ENCODE data around the gene ANKRD13D.
A peak's percentile ranks its signal among the peaks of the same experiment; 100 is the strongest.

ANKRD13D gene

DNA sequence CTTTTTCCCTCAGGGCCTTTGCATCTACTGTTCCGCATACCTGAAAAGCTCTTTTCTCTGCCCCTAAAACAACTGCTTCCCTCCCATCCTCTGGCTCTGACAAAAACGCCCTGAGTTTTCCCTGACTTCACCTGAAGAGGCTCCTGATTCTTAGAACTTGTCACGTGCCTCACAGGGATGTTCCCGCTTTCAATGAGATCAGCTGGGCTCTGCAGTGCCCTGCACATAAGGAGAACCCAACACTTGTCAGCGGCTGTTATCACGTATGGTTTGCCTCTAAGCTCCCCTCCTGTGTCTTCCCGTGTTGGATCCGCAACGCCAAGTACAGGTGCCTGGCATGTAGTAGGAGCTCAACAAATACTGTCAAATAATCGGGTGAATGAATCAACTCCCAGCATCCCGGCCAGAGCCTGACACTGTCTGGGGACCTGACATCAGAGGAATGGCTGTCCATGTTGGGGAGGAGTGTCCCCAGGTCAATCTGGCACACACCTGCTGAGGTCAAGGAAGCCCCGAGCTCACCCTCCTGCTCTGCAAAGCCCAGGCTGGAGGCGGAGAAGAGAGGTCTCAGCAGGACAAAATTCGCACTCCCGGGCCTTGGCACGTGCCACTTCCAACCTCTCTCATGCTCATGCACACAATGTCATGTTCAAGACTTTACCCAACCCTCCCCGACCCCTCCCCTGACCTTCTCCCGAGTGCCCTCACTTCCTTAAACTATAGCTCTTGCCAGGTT, 27.0 kb upstream of the ANKRD13D start:
- DNase-seq = no peak

DNA sequence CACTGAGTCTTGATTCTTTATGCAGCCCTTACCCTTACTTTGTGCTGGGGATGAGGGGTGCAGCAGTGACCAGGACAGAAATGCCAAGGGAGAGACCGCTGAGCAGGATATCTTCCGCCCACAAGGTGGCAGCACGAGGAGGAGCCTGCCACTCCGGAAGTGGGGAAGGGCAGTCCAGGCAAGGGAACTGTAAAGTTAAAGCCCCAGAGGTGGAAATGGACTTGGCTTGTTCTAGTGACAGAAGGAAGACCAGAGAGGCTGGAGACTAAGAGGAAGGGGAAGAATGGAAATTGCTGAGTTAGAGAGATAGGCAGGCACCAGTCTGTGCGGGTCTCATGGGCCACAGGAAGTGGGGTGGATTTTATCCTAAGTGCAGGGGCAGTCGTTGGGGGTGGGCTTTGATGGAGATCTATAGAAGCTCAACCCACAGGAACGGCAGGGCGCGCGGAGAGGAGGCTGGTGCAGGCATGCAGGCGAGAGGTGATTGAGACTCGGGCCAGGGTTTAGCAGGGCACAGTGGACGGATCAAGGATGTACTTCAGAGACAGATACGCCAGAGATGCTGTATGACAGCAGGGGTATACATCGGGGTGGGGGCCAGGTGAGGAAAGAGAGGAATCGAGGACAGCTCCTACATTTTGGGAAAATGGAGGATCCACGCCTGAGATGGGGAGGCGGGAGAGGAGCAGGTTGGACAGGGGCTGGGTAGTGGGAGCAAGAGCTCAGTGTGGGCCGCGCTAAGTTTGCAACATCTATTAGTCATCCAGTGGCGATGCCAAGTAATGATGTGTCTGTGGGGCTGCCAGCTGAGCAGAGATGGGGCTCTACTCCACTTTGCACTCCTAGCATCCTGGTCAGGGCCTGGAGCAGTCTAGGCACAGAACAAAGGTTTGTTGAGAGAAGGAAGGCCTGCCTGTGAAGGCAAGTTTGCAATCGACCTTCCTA, 26.1 kb upstream of the ANKRD13D start:
- DNase-seq = peak; percentile 77

- DNase-seq = no peak
These were observed 24.8 kb upstream of the ANKRD13D start for GRCh38 chr11:67264260-67264659.

GRCh38 chr11:67264877-67265632, 24.0 kb upstream of the ANKRD13D start:
- DNase-seq = no peak

GRCh38 chr11:67265633-67266448, 23.3 kb upstream of the ANKRD13D start:
- peak; percentile 55 for DNase-seq

GRCh38 chr11:67266449-67267187, 22.5 kb upstream of the ANKRD13D start, which contains the start of gene GRK2:
TSS of gene GRK2 (plus strand) at chr11:67266473. CDS start at chr11:67266700, 227 bp downstream.
- DNase-seq = peak; percentile 50

DNA sequence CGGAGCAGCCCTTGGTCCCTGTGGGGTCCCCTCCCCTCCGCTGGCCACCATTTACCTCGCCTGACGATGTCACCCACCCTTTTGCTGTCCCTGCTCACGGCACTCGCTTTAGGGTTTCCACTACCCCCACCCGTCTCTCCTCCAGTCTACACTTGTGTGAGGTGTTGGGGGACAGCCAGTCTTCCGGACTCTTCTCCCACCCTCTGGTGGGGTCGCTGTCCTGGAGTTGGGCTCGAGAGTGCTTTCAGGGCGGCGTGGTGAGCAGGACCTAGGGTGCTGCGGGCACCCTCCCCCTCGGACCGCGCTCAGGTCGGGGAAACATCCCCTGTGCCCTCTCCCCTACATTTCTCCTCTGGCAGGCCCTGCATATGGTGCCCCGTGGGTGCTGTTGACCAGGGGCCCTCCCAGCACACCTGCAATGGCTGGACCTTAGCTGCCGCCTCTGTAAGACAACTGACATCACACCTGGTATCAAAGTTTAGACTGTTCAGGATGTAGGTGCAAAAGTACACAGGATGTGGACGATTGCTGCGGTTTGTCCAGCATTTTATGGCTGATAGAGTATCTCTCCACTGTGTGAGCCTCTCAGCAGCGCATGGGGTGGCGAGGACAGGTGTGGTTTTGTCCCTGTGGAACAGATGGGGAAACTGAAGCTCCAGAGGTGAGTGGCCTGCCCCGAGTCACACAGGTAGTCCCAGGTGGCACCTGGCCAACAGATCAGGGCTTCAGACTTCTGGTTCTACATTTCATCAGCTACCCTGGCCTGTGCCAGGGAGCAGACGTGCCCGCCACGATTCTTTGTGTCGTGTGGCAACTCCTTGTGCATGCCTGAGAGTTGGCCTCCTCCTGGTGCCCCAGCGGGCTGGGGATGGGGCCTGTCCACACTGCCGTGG, 21.7 kb upstream of the ANKRD13D start:
- DNase-seq = no peak

DNA sequence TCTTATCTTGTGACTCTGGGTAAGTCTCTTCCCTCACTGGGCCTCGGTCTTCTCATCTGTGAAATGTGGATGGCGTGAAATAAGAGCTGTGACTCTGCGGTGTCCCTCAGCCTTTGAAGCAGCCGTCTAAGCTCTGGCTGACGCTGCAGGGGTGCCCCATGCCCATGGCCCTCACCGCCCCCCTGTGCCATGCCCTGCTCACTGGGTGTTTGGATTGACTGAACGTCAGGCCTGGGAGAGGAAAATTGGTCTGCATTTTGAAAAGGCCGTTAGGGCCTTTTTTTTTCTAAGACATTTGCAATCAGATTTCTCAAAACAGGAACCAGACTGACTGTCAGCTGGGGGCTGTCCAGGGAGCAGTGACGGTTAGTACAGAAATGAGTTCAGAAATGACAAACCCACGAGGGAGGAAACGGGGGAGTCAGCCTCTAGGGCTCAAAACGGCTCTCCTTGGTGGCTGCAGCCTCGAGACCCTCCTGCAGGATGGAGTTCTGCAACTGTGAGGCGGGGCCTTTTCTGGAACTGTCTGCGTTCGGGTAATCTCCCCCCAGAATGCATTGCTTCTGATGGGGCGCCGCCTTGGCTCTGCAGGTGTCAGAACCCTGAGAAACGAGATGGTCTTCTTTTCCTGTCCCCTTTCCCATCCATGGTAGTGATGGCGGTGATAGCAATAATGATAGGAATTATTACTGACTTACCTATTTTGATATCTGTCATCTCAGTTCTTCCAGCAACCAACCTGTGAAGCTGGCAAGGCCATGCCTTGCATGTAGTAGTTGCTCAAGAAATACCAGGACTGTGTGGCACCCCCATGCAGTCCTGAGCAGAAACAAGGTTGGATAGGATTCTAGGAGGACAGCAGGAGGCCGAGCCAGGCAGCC, 20.8 kb upstream of the ANKRD13D start:
- DNase-seq = no peak

DNA sequence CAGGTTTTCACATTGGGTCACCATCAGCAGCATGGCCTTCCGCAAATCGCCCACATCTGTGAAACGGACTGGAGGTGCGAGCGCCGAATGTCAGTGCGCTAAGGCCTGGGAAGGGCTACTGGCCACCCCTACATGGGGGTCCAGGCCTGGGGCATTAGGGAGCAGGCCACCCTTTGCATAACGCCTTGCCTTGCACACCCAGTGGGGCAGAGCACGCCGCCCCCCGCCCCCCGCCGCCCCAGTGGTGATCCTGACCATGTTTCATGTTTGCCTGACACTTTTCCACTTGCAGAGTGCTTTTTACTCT, 20.2 kb upstream of the ANKRD13D start:
- DNase-seq = no peak

- DNase-seq = no peak
These were observed 19.5 kb upstream of the ANKRD13D start for GRCh38 chr11:67269401-67270255.

- DNase-seq = peak; percentile 16
These were observed 18.6 kb upstream of the ANKRD13D start for GRCh38 chr11:67270256-67271204.

DNA sequence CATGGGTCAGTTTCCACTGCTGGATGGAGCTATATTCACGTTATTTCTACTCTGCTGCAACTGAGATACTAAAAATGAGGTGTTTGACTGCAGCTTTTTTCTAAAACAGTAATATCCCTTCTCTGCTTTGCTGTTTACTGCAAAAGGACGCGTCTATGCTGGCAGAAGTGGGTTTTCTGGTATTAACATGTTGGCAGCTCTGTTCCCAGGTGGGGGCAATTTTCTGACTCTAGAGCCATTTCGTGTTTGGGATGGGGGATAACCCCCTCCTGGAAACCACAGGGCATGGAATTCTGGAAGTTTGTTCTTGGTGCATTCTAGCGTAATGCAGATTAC, 17.9 kb upstream of the ANKRD13D start:
- DNase-seq = no peak

- no peak for DNase-seq
These were observed 17.4 kb upstream of the ANKRD13D start for GRCh38 chr11:67271541-67272284.

DNA sequence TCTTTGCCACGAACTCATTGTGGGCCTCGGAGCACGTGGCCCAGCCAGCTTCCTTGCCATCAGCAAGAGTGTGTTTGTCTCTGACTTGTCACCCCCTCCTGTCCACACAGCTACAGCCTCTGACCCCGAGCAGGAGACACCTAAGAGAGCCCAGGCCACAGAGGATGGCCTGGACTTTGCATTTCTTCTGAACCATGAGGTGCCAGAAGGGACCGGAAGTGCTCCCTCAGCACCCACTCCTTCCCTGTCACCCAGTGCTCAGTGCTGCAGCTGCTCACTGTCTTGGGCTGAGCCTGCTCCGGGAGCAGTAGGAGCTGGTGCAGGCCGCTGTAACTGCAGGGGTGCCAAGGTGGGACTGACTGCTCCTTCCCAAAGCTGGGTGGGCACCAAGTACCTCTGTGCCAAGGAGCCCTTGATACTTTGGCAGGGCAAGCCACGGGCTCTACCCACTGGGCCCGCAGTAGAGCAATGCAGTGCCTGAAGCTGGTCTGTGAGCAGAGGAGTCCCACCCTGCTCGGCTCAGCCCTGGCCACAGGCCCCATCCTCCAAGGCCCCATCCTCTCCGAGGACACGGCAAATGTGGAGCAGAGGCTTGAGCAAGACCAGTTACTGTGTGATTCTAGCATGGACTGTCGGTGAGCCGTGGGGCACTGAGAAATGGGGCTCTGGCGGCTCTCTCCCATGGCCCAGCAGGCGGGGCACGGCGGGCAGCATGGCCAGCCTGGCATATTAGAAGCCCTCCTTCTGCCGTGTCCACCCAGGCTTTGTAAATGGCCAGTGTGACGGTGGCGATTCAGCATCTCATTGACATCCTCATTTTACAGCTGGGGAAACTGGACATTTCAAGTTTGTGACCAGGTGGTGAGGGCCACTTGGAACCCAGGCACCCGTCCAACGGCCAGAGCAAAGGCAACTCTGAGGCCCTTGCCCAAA, 16.5 kb upstream of the ANKRD13D start:
- no peak for DNase-seq

- DNase-seq = no peak
These were observed 15.7 kb upstream of the ANKRD13D start for GRCh38 chr11:67273260-67273990.
